DMS53 treated with DMSO at 0.1 percent for 48 hours (cell line): ENCODE results near the gene EMC9.

Experiments used
- DNase-seq: peaks from one replicate; lab custom pipeline; 2025; ENCODE audit not compliant: unreplicated experiment; lab: John Stamatoyannopoulos, UW

Gene EMC9

DNA sequence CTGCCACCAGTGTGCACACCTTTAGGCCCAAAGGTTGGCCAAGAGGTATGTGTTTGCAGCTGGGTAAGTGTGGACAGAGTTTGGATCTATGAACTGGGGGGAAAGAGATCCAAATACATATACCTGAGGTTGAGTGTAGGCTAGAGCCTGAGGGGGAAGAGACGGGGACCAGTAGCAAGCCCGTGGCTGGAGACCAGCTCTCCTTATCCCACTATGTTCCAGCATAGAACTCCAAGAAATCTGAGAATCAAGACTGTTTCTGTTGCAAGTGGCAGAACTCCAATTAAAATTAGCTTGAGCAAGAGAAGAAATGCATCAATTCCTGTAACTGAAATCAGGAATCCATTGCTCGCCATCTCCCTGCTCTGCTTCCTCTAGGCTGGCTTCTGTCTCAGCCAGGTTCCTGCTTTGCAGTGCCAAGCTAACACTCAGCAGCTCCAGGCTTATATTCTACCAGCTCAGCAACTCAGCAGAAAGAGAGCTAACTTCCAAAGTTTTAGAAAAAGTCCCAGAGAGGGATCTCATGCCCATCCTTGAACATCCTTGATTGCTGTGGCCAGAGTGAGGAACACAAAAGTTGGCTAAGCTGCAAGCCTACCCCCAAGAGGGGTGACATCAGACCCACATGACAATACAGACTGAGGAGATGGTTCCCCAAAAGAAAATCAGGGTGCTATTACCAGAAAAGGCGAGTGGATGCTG is 48.7 kb downstream of the EMC9 start:
- DNase-seq = no peak

GRCh38 chr14:24092110-24092504 is 49.3 kb downstream of the EMC9 start:
- no peak for DNase-seq

DNA sequence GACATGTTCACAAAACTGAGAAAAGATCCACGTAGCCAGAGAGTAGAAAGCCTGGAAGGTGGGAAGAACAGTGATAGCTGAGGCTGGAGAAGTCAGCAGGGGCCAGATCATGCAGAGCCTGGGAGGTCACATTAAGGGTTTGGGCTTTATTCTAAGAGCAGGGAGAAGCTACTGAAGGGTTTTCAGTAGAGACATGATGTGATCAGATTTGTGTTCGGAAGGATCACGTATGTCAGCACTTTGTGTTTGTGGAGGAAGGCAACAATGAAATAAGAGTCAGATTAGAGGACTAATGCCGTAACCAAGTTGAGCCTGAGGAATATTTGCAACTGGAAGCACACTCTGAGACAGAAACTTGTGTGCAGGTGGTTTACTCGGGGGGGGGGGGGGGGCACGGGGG is 51.5 kb downstream of the EMC9 start:
- DNase-seq = no peak
